Nephron (organoid): ENCODE results near the gene CBARP.

Experiments used
- H3K27ac Mint-ChIP-seq, 3 experiments: 2 replicates each; pipeline ENCODE4 v1.8.0; 2020; ENCODE audit warnings: mixed read lengths in 3 of 3, mild to moderate bottlenecking in 2 of 3, moderate library complexity in 1 of 3
- H3K27me3 Mint-ChIP-seq: 2 replicates; pipeline ENCODE4 v1.8.0; 2021; ENCODE audit warnings: low read depth, mild to moderate bottlenecking, moderate library complexity, mixed read lengths
- H3K36me3 Mint-ChIP-seq: 2 replicates; pipeline ENCODE4 v1.8.0; 2020; ENCODE audit warnings: low read depth, mixed read lengths
- H3K4me1 Mint-ChIP-seq: 2 replicates; pipeline ENCODE4 v1.8.0; 2020; ENCODE audit warnings: mixed read lengths
- H3K4me3 Mint-ChIP-seq, 3 experiments: 2 replicates each; pipeline ENCODE4 v1.8.0; 2020; ENCODE audit warnings: mild to moderate bottlenecking in 3 of 3, mixed read lengths in 3 of 3, moderate library complexity in 2 of 3
- H3K9me3 Mint-ChIP-seq: 2 replicates; pipeline ENCODE4 v1.8.0; 2020; ENCODE audit warnings: mixed read lengths
- TF ChIP-seq, protein P1 (sequence below), 3 experiments: fragments of 200-600 bp; sonication (generic); IDR thresholded peaks; one replicate each; pipeline ENCODE4 v1.5.0; 2021; ENCODE audit warnings: antibody characterized with exemption in 3 of 3; ENCODE audit not compliant: unreplicated experiment in 3 of 3

CBARP gene

GRCh38 chr19:1258707-1259205 lies 21.0 kb upstream of the CBARP start:
- no peaks in the 10 kb centered on the region for H3K9me3 Mint-ChIP-seq
- peak overlapping the region in 1 of 3 experiments; percentile 34 for H3K4me3 Mint-ChIP-seq
- TF ChIP-seq, protein P1, sequence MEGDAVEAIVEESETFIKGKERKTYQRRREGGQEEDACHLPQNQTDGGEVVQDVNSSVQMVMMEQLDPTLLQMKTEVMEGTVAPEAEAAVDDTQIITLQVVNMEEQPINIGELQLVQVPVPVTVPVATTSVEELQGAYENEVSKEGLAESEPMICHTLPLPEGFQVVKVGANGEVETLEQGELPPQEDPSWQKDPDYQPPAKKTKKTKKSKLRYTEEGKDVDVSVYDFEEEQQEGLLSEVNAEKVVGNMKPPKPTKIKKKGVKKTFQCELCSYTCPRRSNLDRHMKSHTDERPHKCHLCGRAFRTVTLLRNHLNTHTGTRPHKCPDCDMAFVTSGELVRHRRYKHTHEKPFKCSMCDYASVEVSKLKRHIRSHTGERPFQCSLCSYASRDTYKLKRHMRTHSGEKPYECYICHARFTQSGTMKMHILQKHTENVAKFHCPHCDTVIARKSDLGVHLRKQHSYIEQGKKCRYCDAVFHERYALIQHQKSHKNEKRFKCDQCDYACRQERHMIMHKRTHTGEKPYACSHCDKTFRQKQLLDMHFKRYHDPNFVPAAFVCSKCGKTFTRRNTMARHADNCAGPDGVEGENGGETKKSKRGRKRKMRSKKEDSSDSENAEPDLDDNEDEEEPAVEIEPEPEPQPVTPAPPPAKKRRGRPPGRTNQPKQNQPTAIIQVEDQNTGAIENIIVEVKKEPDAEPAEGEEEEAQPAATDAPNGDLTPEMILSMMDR (IDR thresholded peaks at IDR 0.05; ENCODE audit: unreplicated experiment in 3 of 3), result no peak

DNA sequence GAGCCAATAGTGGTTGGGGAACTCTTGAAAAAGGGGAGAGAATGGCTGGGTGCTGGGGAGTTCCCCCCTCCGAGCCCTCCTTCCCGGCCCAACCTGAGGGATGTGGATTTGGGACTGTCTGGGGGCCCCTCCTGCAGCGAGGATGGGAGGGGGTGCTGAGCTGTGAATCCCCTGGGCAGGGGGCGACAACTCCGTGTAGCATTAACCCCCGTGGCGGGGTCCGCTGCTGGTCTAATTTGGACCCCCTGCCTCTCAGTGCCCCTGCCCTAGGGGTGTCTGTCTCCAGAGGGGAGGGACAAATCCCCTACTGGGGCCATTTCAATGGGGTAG lies 20.3 kb upstream of the CBARP start:
- TF ChIP-seq, protein P1 (IDR thresholded peaks at IDR 0.05; ENCODE audit: unreplicated experiment in 3 of 3), result no peak
- Mint-ChIP-seq H3K4me3 (peak overlapping the region in 2 of 3 experiments; percentile 7 to 31), H3K9me3 (no peaks in the 10 kb centered on the region)

More at GRCh38 chr19:1258707-1259205, 21.0 kb upstream of the CBARP start:
- Mint-ChIP-seq H3K27ac (peak overlapping the region; percentile 29 to 73 (median 54)), H3K36me3 (peaks cover 23% of the 10 kb centered on the region), H3K4me1 (peaks cover 32% of the 10 kb centered on the region), H3K27me3 (peaks cover 6% of the 10 kb centered on the region)

DNA sequence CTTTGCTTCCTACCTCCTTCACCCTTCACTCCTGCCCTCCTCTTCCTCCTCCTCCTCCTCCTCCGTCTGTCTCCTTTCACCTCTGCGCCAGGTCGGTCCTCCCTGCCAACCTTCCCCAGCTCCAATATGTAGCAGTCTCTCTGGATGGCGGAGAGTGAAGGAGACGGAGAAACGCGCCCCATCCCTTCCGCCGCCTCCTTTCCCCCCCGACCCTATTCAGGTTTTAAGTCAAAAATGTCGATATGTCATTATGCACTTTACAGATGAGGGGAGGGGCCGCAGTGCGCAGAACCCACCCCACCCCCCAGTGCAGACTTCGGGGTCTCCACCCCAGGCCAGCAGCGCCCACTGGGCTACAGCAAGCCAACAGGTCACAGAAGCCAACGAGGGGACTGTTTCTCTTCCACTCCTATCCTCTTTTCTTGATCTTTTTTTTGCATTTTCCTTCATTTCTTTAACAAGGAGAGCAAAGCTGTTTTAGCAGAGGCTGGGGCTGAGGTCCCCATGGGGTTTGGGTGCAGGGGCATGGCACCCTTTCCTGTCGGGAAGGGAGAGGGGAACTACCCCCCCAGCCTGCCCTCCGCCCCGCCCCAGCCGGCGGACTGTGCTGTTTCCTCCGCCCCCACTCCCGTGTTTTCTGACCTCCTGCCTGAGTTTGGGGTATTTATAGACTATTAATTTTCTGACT lies 19.8 kb upstream of the CBARP start:
- Mint-ChIP-seq H3K27ac (peak overlapping the region; percentile 40 to 73 (median 54)), H3K36me3 (peaks cover 23% of the 10 kb centered on the region), H3K9me3 (no peaks in the 10 kb centered on the region), H3K27me3 (peaks cover 6% of the 10 kb centered on the region), H3K4me1 (peaks cover 23% of the 10 kb centered on the region), H3K4me3 (peak overlapping the region in 2 of 3 experiments; percentile 7 to 31)
- TF ChIP-seq, protein P1 (IDR thresholded peaks at IDR 0.05; ENCODE audit: unreplicated experiment in 3 of 3), result no peak

More for the DNA sequence above, 20.3 kb upstream of the CBARP start:
- H3K4me1 Mint-ChIP-seq, result peaks cover 28% of the 10 kb centered on the region
- peak overlapping the region; percentile 40 to 73 (median 54) for H3K27ac Mint-ChIP-seq
- H3K36me3 Mint-ChIP-seq, result peaks cover 23% of the 10 kb centered on the region
- H3K27me3 Mint-ChIP-seq, result peaks cover 6% of the 10 kb centered on the region

- peaks cover 23% of the 10 kb centered on the region for H3K36me3 Mint-ChIP-seq
- H3K4me3 Mint-ChIP-seq, result peak overlapping the region in 2 of 3 experiments; percentile 7 to 28
- peaks cover 19% of the 10 kb centered on the region for H3K4me1 Mint-ChIP-seq
- H3K9me3 Mint-ChIP-seq, result no peaks in the 10 kb centered on the region
- TF ChIP-seq, protein P1 (IDR thresholded peaks at IDR 0.05; ENCODE audit: unreplicated experiment in 3 of 3), result no peak
- H3K27me3 Mint-ChIP-seq, result peaks cover 5% of the 10 kb centered on the region
- H3K27ac Mint-ChIP-seq, result peak overlapping the region in 2 of 3 experiments; percentile 40 to 73
These were observed 19.1 kb upstream of the CBARP start for GRCh38 chr19:1256646-1257474.

- Mint-ChIP-seq H3K36me3 (peaks cover 30% of the 10 kb centered on the region), H3K27me3 (no peaks in the 10 kb centered on the region), H3K4me3 (peak overlapping the region; percentile 38 to 52 (median 38)), H3K9me3 (no peaks in the 10 kb centered on the region), H3K27ac (no peak overlapping the region), H3K4me1 (peaks cover 10% of the 10 kb centered on the region)
- TF ChIP-seq, protein P1 (IDR thresholded peaks at IDR 0.05; ENCODE audit: unreplicated experiment in 3 of 3), result no peak
These were observed 17.7 kb upstream of the CBARP start for GRCh38 chr19:1255186-1256161.
